Ascending aorta (tissue), 2 donors: ENCODE data around the gene LIG1. TPM values are rescaled to one million over a fixed set of nuclear protein-coding genes. Genes with fewer than 3 reads are reported as not detected.
"Not testable (repeated sequence)": the region's sequence is repeated elsewhere in the genome, so short reads cannot be mapped to it uniquely, and the experiment has no call there.

ENCODE experiments used
- DNase-seq, 2 donors: peaks; one replicate each; pipeline ENCODE4 v3.0.0-alpha.2; 2019; ENCODE audit warnings: low spot score in 2 of 2
- H3K27ac ChIP-seq, 2 donors: fragments of 200-600 bp; sonication (generic); one replicate each; pipeline ENCODE4 v1.5.1; 2016 to 2017; ENCODE audit warnings: mild to moderate bottlenecking in 1 of 2
- H3K27me3 ChIP-seq: fragments of 200-600 bp; sonication (generic); one replicate; pipeline ENCODE4 v1.5.1; 2017
- H3K36me3 ChIP-seq, 2 donors: fragments of 200-600 bp; sonication (generic); one replicate each; pipeline ENCODE4 v1.5.1; 2016
- H3K4me1 ChIP-seq, 2 donors: fragments of 200-600 bp; sonication (generic); one replicate each; pipeline ENCODE4 v1.5.1; 2016 to 2017; ENCODE audit warnings: mild to moderate bottlenecking in 1 of 2
- H3K4me3 ChIP-seq, 2 donors: fragments of 200-600 bp; sonication (generic); one replicate each; pipeline ENCODE4 v1.5.1; 2016 to 2017; ENCODE audit warnings: mild to moderate bottlenecking in 1 of 2
- H3K9me3 ChIP-seq, 2 donors: fragments of 200-600 bp; sonication (generic); one replicate each; pipeline ENCODE4 v1.5.1; 2016
- CTCF ChIP-seq, 3 experiments: fragments of 200-600 bp in 2 of 3; fragments of 450-650 bp in 1 of 3; sonication (generic) in 2 of 3; IDR thresholded peaks; one replicate each; pipeline ENCODE4 v1.5.1; 2016 to 2019; ENCODE audit warnings: antibody characterized with exemption in 3 of 3, mild to moderate bottlenecking in 1 of 3, moderate library complexity in 1 of 3
- intact Hi-C: fragments of 100-400 bp; cut with DNase I; formaldehyde crosslinking; loops from one replicate; pipeline ENCODE4 v1.15.1; 2023
- total RNA-seq: library from RNA; depleted of rRNA; stranded (reverse); fragments of >200 nt; gene quantifications from one replicate; pipeline ENCODE4 v1.1.0, GENCODE V29; 2016

The LIG1 gene
- total RNA-seq, 1 donor from 2014 or later, result 0.64 TPM

- no peak for TF ChIP-seq CTCF (IDR thresholded peaks at IDR 0.05)
- intact Hi-C loops, result no loop called here
- peaks cover 0 to 3% of the 10 kb centered on the region in 2 donors for H3K36me3 ChIP-seq
- no peak overlapping the region for H3K4me3 ChIP-seq
- no peaks in the 10 kb centered on the region for H3K27me3 ChIP-seq
- H3K27ac ChIP-seq, result no peak overlapping the region
- DNase-seq, result no peak
- H3K4me1 ChIP-seq, result no peaks in the 10 kb centered on the region
- no peaks in the 10 kb centered on the region for H3K9me3 ChIP-seq
Observed at GRCh38 chr19:48085076-48085475, 85.1 kb downstream of the LIG1 start.

GRCh38 chr19:48081106-48081505 lies 89.0 kb downstream of the LIG1 start:
- no peak for DNase-seq
- TF ChIP-seq CTCF (IDR thresholded peaks at IDR 0.05), result no peak
- peaks cover 4 to 13% of the 10 kb centered on the region in 2 donors for H3K36me3 ChIP-seq
- no peaks in the 10 kb centered on the region for H3K27me3 ChIP-seq
- intact Hi-C loops, result no loop called here
- H3K4me1 ChIP-seq, result no peaks in the 10 kb centered on the region
- no peak overlapping the region for H3K27ac ChIP-seq
- H3K4me3 ChIP-seq, result no peak overlapping the region
- no peaks in the 10 kb centered on the region for H3K9me3 ChIP-seq

- H3K4me1 ChIP-seq, DNase-seq, H3K9me3 ChIP-seq, H3K27me3 ChIP-seq, intact Hi-C loops, H3K27ac ChIP-seq, H3K4me3 ChIP-seq: not testable (repeated sequence)
- H3K36me3 ChIP-seq, result peaks cover 17 to 39% of the 10 kb centered on the region in 2 donors
Observed at GRCh38 chr19:48070177-48070769, 99.9 kb downstream of the LIG1 start.

GRCh38 chr19:48069435-48069834 lies 100.7 kb downstream of the LIG1 start:
- no peak overlapping the region for H3K4me3 ChIP-seq
- peaks cover 15 to 40% of the 10 kb centered on the region in 2 donors for H3K36me3 ChIP-seq
- no peak for TF ChIP-seq CTCF (IDR thresholded peaks at IDR 0.05)
- H3K27ac ChIP-seq, result no peak overlapping the region
- H3K27me3 ChIP-seq, result no peaks in the 10 kb centered on the region
- DNase-seq, result no peak
- H3K4me1 ChIP-seq, result no peaks in the 10 kb centered on the region
- no peaks in the 10 kb centered on the region for H3K9me3 ChIP-seq
- intact Hi-C loops, result no loop called here

Other genes starting within 250 kb of the LIG1 start
- not detected for gene BSPH1, start 178.2 kb downstream of the LIG1 start, total RNA-seq
- gene ELSPBP1, start 175.7 kb downstream of the LIG1 start, total RNA-seq, result not detected
- gene CABP5, start 126.3 kb downstream of the LIG1 start, total RNA-seq, result not detected
- gene PLA2G4C, start 59.5 kb downstream of the LIG1 start, total RNA-seq, result 110 TPM
- gene ZSWIM9, start 336 bp upstream of the LIG1 start, total RNA-seq, result 16.0 TPM
- gene CARD8, start 85.6 kb upstream of the LIG1 start, total RNA-seq, result 41.0 TPM
- not detected for gene ZNF114, start 99.7 kb upstream of the LIG1 start, total RNA-seq
- gene EMP3, start 155.2 kb upstream of the LIG1 start, total RNA-seq, result 18.2 TPM
- gene TMEM143, start 193.6 kb upstream of the LIG1 start, total RNA-seq, result 25.3 TPM
- gene SYNGR4, start 194.0 kb upstream of the LIG1 start, total RNA-seq, result not detected
- 183 TPM for gene KDELR1, start 221.2 kb upstream of the LIG1 start, total RNA-seq
- 0.64 TPM for gene GRIN2D, start 223.3 kb upstream of the LIG1 start, total RNA-seq